Hepatocyte (in vitro differentiated cells): Measurements from ENCODE around the gene ST3GAL5. TPM values are rescaled to one million over a fixed set of nuclear protein-coding genes. Genes with fewer than 3 reads are reported as not detected.

Experiments used
- DNase-seq: peaks from one replicate; pipeline ENCODE4 v3.0.0-alpha.2; 2016; ENCODE audit warnings: low spot score
- H2AFZ ChIP-seq: fragments of 200-600 bp; sonication (generic); 2 replicates; pipeline ENCODE4 v1.6.0; 2016; ENCODE audit warnings: antibody characterized with exemption, mild to moderate bottlenecking
- H3K27ac ChIP-seq: fragments of 200-600 bp; sonication (generic); 2 replicates; pipeline ENCODE4 v1.5.1; 2016; ENCODE audit warnings: mild to moderate bottlenecking
- H3K27me3 ChIP-seq: fragments of 200-600 bp; sonication (generic); 2 replicates; pipeline ENCODE4 v1.6.1; 2016
- H3K36me3 ChIP-seq: fragments of 200-600 bp; sonication (generic); replicated peaks from 2 replicates; pipeline ENCODE4 v1.5.1; 2016; ENCODE audit warnings: low read depth; ENCODE audit not compliant: insufficient read depth
- H3K4me1 ChIP-seq: fragments of 200-600 bp; sonication (generic); 2 replicates; pipeline ENCODE4 v1.5.1; 2016; ENCODE audit warnings: mild to moderate bottlenecking, moderate library complexity; ENCODE audit not compliant: insufficient read depth
- H3K4me2 ChIP-seq: fragments of 200-600 bp; sonication (generic); 2 replicates; pipeline ENCODE4 v1.6.0; 2016
- H3K4me3 ChIP-seq: fragments of 200-600 bp; sonication (generic); 2 replicates; pipeline ENCODE4 v1.5.1; 2016; ENCODE audit warnings: mild to moderate bottlenecking
- H3K79me2 ChIP-seq: fragments of 200-600 bp; sonication (generic); 2 replicates; pipeline ENCODE4 v1.6.0; 2017; ENCODE audit warnings: mild to moderate bottlenecking
- H3K9me2 ChIP-seq: fragments of 200-600 bp; sonication (generic); replicated peaks from 2 replicates; pipeline ENCODE4 v1.6.0; 2017; ENCODE audit warnings: mild to moderate bottlenecking; ENCODE audit not compliant: insufficient read depth
- H3K9me3 ChIP-seq: fragments of 200-600 bp; sonication (generic); 2 replicates; pipeline ENCODE4 v1.5.1; 2016; ENCODE audit warnings: low read depth, mild to moderate bottlenecking
- H4K20me1 ChIP-seq: fragments of 200-600 bp; sonication (generic); 2 replicates; pipeline ENCODE4 v1.6.0; 2016; ENCODE audit warnings: mild to moderate bottlenecking; ENCODE audit not compliant: insufficient read depth, poor library complexity, severe bottlenecking
- CTCF ChIP-seq: fragments of 200-600 bp; sonication (generic); IDR thresholded peaks from 2 replicates; pipeline ENCODE4 v1.5.1; 2016; ENCODE audit warnings: antibody characterized with exemption, mild to moderate bottlenecking; ENCODE audit not compliant: poor library complexity
- EZH2 ChIP-seq: fragments of 200-600 bp; sonication (generic); IDR thresholded peaks from 2 replicates; pipeline ENCODE4 v1.6.1; 2016; ENCODE audit warnings: antibody characterized with exemption, mild to moderate bottlenecking, borderline replicate concordance
- EZH2phosphoT487 ChIP-seq: fragments of 200-600 bp; sonication (generic); IDR thresholded peaks from one replicate; pipeline ENCODE4 v1.6.1; 2018; ENCODE audit warnings: antibody characterized with exemption, mild to moderate bottlenecking, low read depth, moderate library complexity; ENCODE audit not compliant: unreplicated experiment, severe bottlenecking
- WGBS: methylation state at CpG from one replicate; pipeline ENCODE4 v1.1.6; 2016; ENCODE audit warnings: low lambda C conversion rate; ENCODE audit errors: missing lambda C conversion rate; 5-methylcytosine and 5-hydroxymethylcytosine counted together
- polyA plus RNA-seq: library from polyadenylated mRNA; unstranded; fragments of >200 nt; fragmentation: Nextera tagmentation; extraction: Ambion mirVana; gene quantifications from 2 replicates; pipeline ENCODE4 v1.2.1, GENCODE V29; 2016
- total RNA-seq: library from RNA; depleted of rRNA; stranded (reverse); fragments of >200 nt; gene quantifications from 2 replicates; pipeline ENCODE4 v1.2.3, GENCODE V29; 2014

The ST3GAL5 gene
- total and polyA plus RNA-seq, 2 experiments from 2014 or later: 24.7 to 25.6 TPM

GRCh38 chr2:85867121-85867520, 21.7 kb downstream of the ST3GAL5 start:
- Histone ChIP-seq H3K4me2 (no peak overlapping the region), H3K9me3 (no peaks in the 10 kb centered on the region), H2AFZ (no peak overlapping the region), H3K9me2 (no peaks in the 10 kb centered on the region), H3K27ac (no peak overlapping the region), H3K36me3 (no peaks in the 10 kb centered on the region), H3K4me3 (no peak overlapping the region), H3K27me3 (no peaks in the 10 kb centered on the region), H3K4me1 (no peaks in the 10 kb centered on the region), H4K20me1 (no peaks in the 10 kb centered on the region), H3K79me2 (peaks cover 23% of the 10 kb centered on the region)
- DNase-seq: no peak
- TF ChIP-seq CTCF (no peak), EZH2phosphoT487 (no peak), EZH2 (no peak)
- 93% methylated on average over 1 of the region's 1 CpG for WGBS

DNA sequence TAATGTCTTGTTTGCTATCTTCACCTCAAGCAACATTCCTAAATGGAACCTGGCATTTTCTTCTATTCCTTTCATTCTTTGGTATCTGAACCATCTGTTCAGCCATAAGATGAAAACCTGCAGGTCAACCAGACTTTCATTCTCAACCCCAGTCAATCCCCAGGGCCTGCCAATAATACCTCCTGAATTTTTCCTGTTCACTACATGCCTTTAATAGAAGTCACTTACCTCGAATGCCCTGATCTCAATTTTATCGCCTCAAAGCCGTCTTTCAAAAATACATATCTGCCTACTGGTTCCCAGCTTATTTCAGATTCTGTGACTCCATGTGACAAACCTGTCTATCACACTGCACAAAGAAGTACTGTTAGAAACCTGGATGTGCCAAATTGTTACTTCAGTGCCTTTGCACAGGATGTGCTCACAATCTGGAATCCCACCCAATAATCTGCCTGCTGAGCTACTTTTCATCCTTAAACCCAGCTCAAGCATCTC, 22.6 kb downstream of the ST3GAL5 start:
- Histone ChIP-seq H3K79me2 (peaks cover 15% of the 10 kb centered on the region), H3K9me2 (no peaks in the 10 kb centered on the region), H3K27me3 (no peaks in the 10 kb centered on the region), H2AFZ (no peak overlapping the region), H3K4me3 (no peak overlapping the region), H3K27ac (no peak overlapping the region), H3K4me2 (no peak overlapping the region), H3K36me3 (no peaks in the 10 kb centered on the region), H3K9me3 (no peaks in the 10 kb centered on the region), H4K20me1 (no peaks in the 10 kb centered on the region), H3K4me1 (no peaks in the 10 kb centered on the region)
- DNase-seq: no peak
- TF ChIP-seq EZH2phosphoT487: no peak
- TF ChIP-seq EZH2: no peak
- no peak for TF ChIP-seq CTCF
- 94% methylated on average over 3 of the region's 3 CpGs for WGBS

DNA sequence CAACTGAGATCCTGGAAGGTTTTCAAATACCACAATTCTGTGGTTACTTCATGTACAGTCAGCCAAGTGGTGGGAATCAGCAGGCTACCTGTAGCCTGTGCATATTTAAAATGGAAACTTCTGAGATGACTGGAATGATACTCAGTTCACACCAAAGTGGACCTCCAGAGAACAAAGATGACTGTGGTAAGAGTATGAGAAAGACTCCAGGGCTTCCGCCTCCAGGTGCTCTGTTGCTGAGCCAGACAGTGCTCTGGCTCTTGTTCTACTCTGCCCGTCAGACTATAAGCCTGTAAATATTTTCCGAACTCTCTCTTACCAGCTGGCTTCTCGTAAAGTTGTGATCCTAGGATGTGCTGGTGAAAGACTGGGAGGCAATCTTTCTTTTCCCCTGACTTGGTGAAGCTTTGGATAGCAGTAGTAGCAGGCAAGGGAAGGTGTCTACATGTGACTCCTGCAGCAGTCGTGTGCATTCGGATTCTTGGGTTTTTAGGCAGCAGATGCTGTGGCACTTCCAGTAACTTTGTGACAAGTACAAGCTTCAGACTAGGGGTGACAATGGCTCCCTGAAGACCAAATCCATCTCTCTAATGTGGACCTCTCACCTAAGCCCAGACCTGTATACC, 23.1 kb downstream of the ST3GAL5 start:
- no peak overlapping the region for H3K4me2 ChIP-seq
- no peaks in the 10 kb centered on the region for H3K9me2 ChIP-seq
- no peak overlapping the region for H3K4me3 ChIP-seq
- H3K36me3 ChIP-seq: no peaks in the 10 kb centered on the region
- no peak for DNase-seq
- H3K4me1 ChIP-seq: no peaks in the 10 kb centered on the region
- peaks cover 13% of the 10 kb centered on the region for H3K79me2 ChIP-seq
- H3K27me3 ChIP-seq: no peaks in the 10 kb centered on the region
- no peaks in the 10 kb centered on the region for H3K9me3 ChIP-seq
- no peaks in the 10 kb centered on the region for H4K20me1 ChIP-seq
- no peak overlapping the region for H3K27ac ChIP-seq
- no peak overlapping the region for H2AFZ ChIP-seq
- TF ChIP-seq EZH2phosphoT487: no peak
- no peak for TF ChIP-seq EZH2
- TF ChIP-seq CTCF: no peak
- WGBS: 55% methylated on average over 6 of the region's 6 CpGs
